GM23248 (cell line): ENCODE data around the gene ZNF835. TPM values are rescaled to one million over a fixed set of nuclear protein-coding genes. Genes with fewer than 3 reads are reported as not detected.

ENCODE experiments used
- DNase-seq: peaks from one replicate; pipeline ENCODE4 v3.0.0-alpha.2; 2015
- H2AFZ ChIP-seq: fragments of 200-600 bp; sonication (generic); 2 replicates; pipeline ENCODE4 v1.6.1; 2016; ENCODE audit warnings: antibody characterized with exemption
- H3F3A ChIP-seq: fragments of 200-600 bp; sonication (generic); 2 replicates; pipeline ENCODE4 v1.6.1; 2016; ENCODE audit warnings: mild to moderate bottlenecking, antibody characterized with exemption, mixed run types; ENCODE audit not compliant: insufficient read depth
- H3K27ac ChIP-seq: fragments of 200-600 bp; sonication (generic); 2 replicates; pipeline ENCODE4 v1.5.1; 2016; ENCODE audit warnings: mild to moderate bottlenecking
- H3K27me3 ChIP-seq: fragments of 200-600 bp; sonication (generic); replicated peaks from 2 replicates; pipeline ENCODE4 v1.6.1; 2016; ENCODE audit warnings: mild to moderate bottlenecking; ENCODE audit not compliant: insufficient read depth
- H3K36me3 ChIP-seq: fragments of 200-600 bp; sonication (generic); 2 replicates; pipeline ENCODE4 v1.6.1; 2016; ENCODE audit warnings: low read depth, mild to moderate bottlenecking
- H3K4me1 ChIP-seq: fragments of 200-600 bp; sonication (generic); 2 replicates; pipeline ENCODE4 v1.6.1; 2016; ENCODE audit warnings: mild to moderate bottlenecking; ENCODE audit not compliant: insufficient read depth
- H3K4me2 ChIP-seq: fragments of 200-600 bp; sonication (generic); one replicate; pipeline ENCODE4 v1.6.1; 2016; ENCODE audit warnings: mild to moderate bottlenecking; ENCODE audit not compliant: unreplicated experiment
- H3K4me3 ChIP-seq: fragments of 200-600 bp; sonication (generic); 2 replicates; pipeline ENCODE4 v1.5.1; 2016; ENCODE audit warnings: mild to moderate bottlenecking
- H3K79me2 ChIP-seq: fragments of 200-600 bp; sonication (generic); 2 replicates; pipeline ENCODE4 v1.6.1; 2016; ENCODE audit warnings: mild to moderate bottlenecking; ENCODE audit not compliant: insufficient read depth
- H3K9ac ChIP-seq: fragments of 200-600 bp; sonication (generic); 2 replicates; pipeline ENCODE4 v1.6.1; 2016; ENCODE audit warnings: mild to moderate bottlenecking
- H3K9me2 ChIP-seq: fragments of 200-600 bp; sonication (generic); 2 replicates; pipeline ENCODE4 v1.6.1; 2016; ENCODE audit warnings: mixed run types, mild to moderate bottlenecking, moderate library complexity; ENCODE audit not compliant: insufficient read depth
- H3K9me3 ChIP-seq: fragments of 200-600 bp; sonication (generic); one replicate; pipeline ENCODE4 v1.6.1; 2017; ENCODE audit warnings: low read depth
- H4K20me1 ChIP-seq: fragments of 200-600 bp; sonication (generic); 2 replicates; pipeline ENCODE4 v1.6.0; 2016; ENCODE audit not compliant: insufficient read depth
- EZH2 ChIP-seq: fragments of 200-600 bp; sonication (generic); IDR thresholded peaks from 2 replicates; pipeline ENCODE4 v1.6.1; 2018; ENCODE audit warnings: antibody characterized with exemption, mild to moderate bottlenecking; ENCODE audit not compliant: insufficient read depth, poor library complexity, severe bottlenecking
- EZH2phosphoT487 ChIP-seq: fragments of 200-600 bp; sonication (generic); IDR thresholded peaks from 2 replicates; pipeline ENCODE4 v1.6.1; 2018; ENCODE audit warnings: antibody characterized with exemption, moderate library complexity, mild to moderate bottlenecking, low read depth; ENCODE audit not compliant: insufficient read depth
- WGBS, 2 experiments: methylation state at CpG; one replicate each; pipeline ENCODE4 v1.1.6; 2015 to 2017; ENCODE audit warnings: low lambda C conversion rate in 2 of 2, low coverage in 1 of 2; ENCODE audit errors: missing lambda C conversion rate in 2 of 2; 5-methylcytosine and 5-hydroxymethylcytosine counted together
- in situ Hi-C: fragments of 300-500 bp; cut with MboI; formaldehyde crosslinking; loops from 2 replicates; pipeline ENCODE4 v1.15.0; 2020
- polyA plus RNA-seq: library from polyadenylated mRNA; unstranded; fragments of >200 nt; fragmentation: Nextera tagmentation; extraction: Ambion mirVana; gene quantifications from 2 replicates; pipeline ENCODE4 v1.2.1, GENCODE V29; 2016
- total RNA-seq: library from RNA; depleted of rRNA; stranded (reverse); fragments of >200 nt; shearing (Covaris generic); gene quantifications from 2 replicates; pipeline ENCODE4 v1.2.3, GENCODE V29; 2014

Gene ZNF835
- total and polyA plus RNA-seq, 2 experiments from 2014 or later: 0.09 TPM; not detected in 1

DNA sequence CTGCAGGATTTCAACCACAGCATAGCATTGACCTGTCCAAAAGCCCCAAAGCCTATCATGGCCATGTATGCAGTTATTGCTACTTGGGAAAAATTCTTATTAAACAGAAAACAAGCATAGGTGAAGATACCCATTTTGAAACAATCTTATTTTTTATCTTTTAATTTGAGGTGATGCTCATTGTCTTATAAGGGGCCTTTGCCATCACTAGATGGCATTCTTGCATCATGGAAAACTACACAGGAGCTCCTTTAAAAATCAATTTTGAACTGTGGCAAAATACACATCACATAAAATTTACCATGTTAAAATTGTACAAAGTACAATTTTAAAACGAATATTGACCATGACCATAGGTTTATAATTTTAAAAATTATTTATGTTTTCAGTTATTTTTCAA is 38.9 kb upstream of the ZNF835 start:
- Histone ChIP-seq H3K9ac (no peak overlapping the region), H3K9me2 (no peaks in the 10 kb centered on the region), H3K4me3 (no peak overlapping the region), H2AFZ (no peak overlapping the region), H3K79me2 (no peaks in the 10 kb centered on the region), H3K27ac (no peak overlapping the region), H3K9me3 (no peaks in the 10 kb centered on the region), H3F3A (no peaks in the 10 kb centered on the region), H3K27me3 (no peaks in the 10 kb centered on the region), H4K20me1 (no peaks in the 10 kb centered on the region), H3K4me1 (no peaks in the 10 kb centered on the region), H3K4me2 (no peak overlapping the region), H3K36me3 (no peaks in the 10 kb centered on the region)
- in situ Hi-C loops: no loop called here
- DNase-seq: no peak
- 0 to 4% methylated on average over 1 of the region's 1 CpG for WGBS, 2 experiments
- TF ChIP-seq EZH2phosphoT487 (no peak), EZH2 (no peak)

DNA sequence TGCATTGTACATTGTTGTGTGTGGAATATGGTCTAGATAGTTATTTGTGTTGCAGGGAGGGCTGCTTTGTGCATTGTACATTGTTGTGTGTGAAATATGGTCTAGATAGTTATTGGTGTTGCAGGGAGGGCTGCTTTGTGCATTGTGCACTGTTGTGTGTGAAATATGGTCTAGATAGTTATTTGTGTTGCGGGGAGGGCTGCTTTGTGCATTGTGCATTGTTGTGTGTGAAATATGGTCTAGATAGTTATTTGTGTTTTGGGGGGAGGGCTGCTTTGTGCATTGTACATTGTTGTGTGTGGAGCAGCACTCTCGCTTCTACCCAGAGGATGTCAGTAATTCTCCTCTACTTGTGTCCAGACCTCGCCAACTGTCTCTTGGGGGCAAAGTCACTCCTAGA is 36.3 kb upstream of the ZNF835 start:
- WGBS, 2 experiments: 7 to 11% methylated on average over 3 of the region's 3 CpGs
- no peak overlapping the region for H3K27ac ChIP-seq
- no peak overlapping the region for H3K9ac ChIP-seq
- no peak overlapping the region for H3K4me3 ChIP-seq
- no peak overlapping the region for H2AFZ ChIP-seq
- no peaks in the 10 kb centered on the region for H3K36me3 ChIP-seq
- H3K79me2 ChIP-seq: no peaks in the 10 kb centered on the region
- H3K27me3 ChIP-seq: no peaks in the 10 kb centered on the region
- H4K20me1 ChIP-seq: no peaks in the 10 kb centered on the region
- H3K4me1 ChIP-seq: no peaks in the 10 kb centered on the region
- no peak for TF ChIP-seq EZH2
- no peak for TF ChIP-seq EZH2phosphoT487
- in situ Hi-C loops: no loop called here
- no peak overlapping the region for H3K4me2 ChIP-seq
- no peaks in the 10 kb centered on the region for H3K9me3 ChIP-seq
- no peak for DNase-seq
- H3K9me2 ChIP-seq: no peaks in the 10 kb centered on the region
- no peaks in the 10 kb centered on the region for H3F3A ChIP-seq

DNA sequence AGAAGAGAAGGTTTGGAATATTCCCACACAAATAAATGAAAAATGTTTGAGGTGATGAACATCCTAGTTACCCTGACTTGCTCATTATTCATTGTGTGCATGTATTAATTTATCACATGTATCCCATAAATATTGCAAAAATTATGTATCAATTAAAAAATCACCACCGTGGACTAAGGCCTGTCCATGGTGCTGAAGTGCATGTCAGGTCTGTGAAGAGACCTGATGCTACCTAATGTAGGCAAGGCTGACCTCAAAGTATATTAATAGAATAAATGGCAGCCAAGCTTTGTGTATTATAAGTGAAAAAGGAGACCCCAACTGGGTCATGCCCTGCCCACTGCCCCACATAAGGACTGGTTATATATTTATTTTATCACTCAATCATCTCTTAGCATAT is 34.4 kb upstream of the ZNF835 start:
- no peak overlapping the region for H3K4me3 ChIP-seq
- H3K36me3 ChIP-seq: no peaks in the 10 kb centered on the region
- H4K20me1 ChIP-seq: no peaks in the 10 kb centered on the region
- DNase-seq: peak; percentile 7
- H3K27me3 ChIP-seq: no peaks in the 10 kb centered on the region
- H3K4me1 ChIP-seq: no peaks in the 10 kb centered on the region
- WGBS, 2 experiments: 54 to 61% methylated on average over 1 of the region's 1 CpG
- no peak overlapping the region for H3K27ac ChIP-seq
- H3F3A ChIP-seq: no peaks in the 10 kb centered on the region
- H3K9me2 ChIP-seq: no peaks in the 10 kb centered on the region
- H3K4me2 ChIP-seq: no peak overlapping the region
- H3K9me3 ChIP-seq: no peaks in the 10 kb centered on the region
- no peaks in the 10 kb centered on the region for H3K79me2 ChIP-seq
- H3K9ac ChIP-seq: no peak overlapping the region
- in situ Hi-C loops: no loop called here
- no peak overlapping the region for H2AFZ ChIP-seq
- no peak for TF ChIP-seq EZH2
- no peak for TF ChIP-seq EZH2phosphoT487

DNA sequence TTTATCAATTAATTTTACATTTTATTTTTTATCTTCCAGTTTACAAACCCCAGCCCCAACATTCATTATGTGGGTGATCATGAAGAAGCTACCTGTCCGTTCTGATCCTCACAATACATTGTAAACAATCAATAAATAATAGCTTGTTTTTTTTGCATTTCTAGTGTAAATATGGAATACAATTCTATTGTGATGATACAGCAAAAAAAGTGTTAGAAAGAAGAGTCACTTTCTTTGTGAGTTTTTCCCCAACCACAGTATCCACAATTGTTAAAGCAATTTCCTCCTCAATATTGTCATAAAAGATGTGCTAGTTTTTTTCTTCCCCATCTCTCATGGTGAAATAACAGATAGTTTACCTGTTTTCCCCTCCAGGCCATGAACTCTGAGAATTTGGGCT is 30.3 kb upstream of the ZNF835 start:
- H3K36me3 ChIP-seq: no peaks in the 10 kb centered on the region
- no peaks in the 10 kb centered on the region for H3K9me3 ChIP-seq
- H3K79me2 ChIP-seq: no peaks in the 10 kb centered on the region
- no peaks in the 10 kb centered on the region for H4K20me1 ChIP-seq
- H3K9ac ChIP-seq: no peak overlapping the region
- in situ Hi-C loops: no loop called here
- WGBS, 2 experiments: 8% methylated on average over 1 of the region's 1 CpG
- no peak overlapping the region for H3K27ac ChIP-seq
- H3K4me2 ChIP-seq: no peak overlapping the region
- DNase-seq: no peak
- TF ChIP-seq EZH2: no peak
- no peak for TF ChIP-seq EZH2phosphoT487
- H3K4me1 ChIP-seq: no peaks in the 10 kb centered on the region
- no peaks in the 10 kb centered on the region for H3F3A ChIP-seq
- H3K27me3 ChIP-seq: no peaks in the 10 kb centered on the region
- no peak overlapping the region for H2AFZ ChIP-seq
- no peaks in the 10 kb centered on the region for H3K9me2 ChIP-seq
- H3K4me3 ChIP-seq: no peak overlapping the region

DNA sequence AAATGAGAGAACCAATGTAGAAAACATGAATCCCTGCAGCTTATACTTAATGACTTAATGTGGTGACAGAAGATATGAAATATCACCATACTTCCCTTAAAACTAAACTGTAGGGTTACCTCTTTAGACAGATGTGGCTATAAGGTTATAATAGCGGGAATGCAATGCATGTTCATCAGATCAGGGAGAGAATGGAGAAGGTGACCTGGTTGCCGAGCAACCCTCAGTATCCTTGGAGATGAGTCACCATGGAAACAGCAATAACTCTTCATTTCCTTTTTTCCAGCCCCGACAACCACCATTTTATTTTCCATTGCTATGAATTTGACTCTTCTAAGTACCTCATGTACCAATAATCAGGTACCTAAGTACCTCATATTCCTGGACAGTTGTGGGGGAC is 28.0 kb upstream of the ZNF835 start:
- Histone ChIP-seq H3K36me3 (no peaks in the 10 kb centered on the region), H3K27me3 (no peaks in the 10 kb centered on the region), H3K9ac (no peak overlapping the region), H3K79me2 (no peaks in the 10 kb centered on the region), H3K9me2 (no peaks in the 10 kb centered on the region), H3K27ac (no peak overlapping the region), H3K4me2 (no peak overlapping the region), H3K4me1 (no peaks in the 10 kb centered on the region), H2AFZ (no peak overlapping the region), H3K9me3 (no peaks in the 10 kb centered on the region), H4K20me1 (no peaks in the 10 kb centered on the region), H3K4me3 (no peak overlapping the region), H3F3A (no peaks in the 10 kb centered on the region)
- WGBS, 2 experiments: 2 to 3% methylated on average over 3 of the region's 3 CpGs
- in situ Hi-C loops: no loop called here
- DNase-seq: no peak
- TF ChIP-seq EZH2phosphoT487: no peak
- no peak for TF ChIP-seq EZH2
